Fibroblast of gingiva (primary cell): Measurements from ENCODE around the gene IL26.

Source experiments
- DNase-seq: peaks from one replicate; pipeline ENCODE4 v3.0.0-alpha.2; 2011; ENCODE audit warnings: low read depth

IL26 gene

GRCh38 chr12:68154779-68155178 is 70.8 kb downstream of the IL26 start:
- no peak for DNase-seq
